Occipital lobe (tissue), 2 donors: ENCODE data around the gene AURKAIP1. TPM values are rescaled to one million over a fixed set of nuclear protein-coding genes. Genes with fewer than 3 reads are reported as not detected.

Experiments
- DNase-seq: peaks from one replicate; lab custom pipeline; 2025; lab: John Stamatoyannopoulos, UW
- total RNA-seq: library from RNA; depleted of rRNA; stranded (reverse); fragments of >200 nt; gene quantifications from one replicate; pipeline ENCODE4 v1.2.3, GENCODE V29; 2014

Gene AURKAIP1
- total RNA-seq, 1 donor from 2014 or later, result 26.2 TPM

- no peak for DNase-seq
These were observed 41.3 kb downstream of the AURKAIP1 start for GRCh38 chr1:1333551-1334241.

- no peak for DNase-seq
These were observed 42.1 kb downstream of the AURKAIP1 start for GRCh38 chr1:1332774-1333480.

- no peak for DNase-seq
These were observed 42.8 kb downstream of the AURKAIP1 start for GRCh38 chr1:1332031-1332755.

GRCh38 chr1:1331068-1331965 lies 43.7 kb downstream of the AURKAIP1 start, which contains the start of gene TAS1R3:
TSS of gene TAS1R3 (plus strand) at chr1:1331280. CDS start at chr1:1331346, 66 bp downstream.
- DNase-seq, result no peak

GRCh38 chr1:1330366-1331067 lies 44.5 kb downstream of the AURKAIP1 start:
- no peak for DNase-seq

- DNase-seq, result no peak
These were observed 45.5 kb downstream of the AURKAIP1 start for GRCh38 chr1:1329304-1330210.

GRCh38 chr1:1328254-1328653 lies 46.8 kb downstream of the AURKAIP1 start:
- no peak for DNase-seq

- no peak for DNase-seq
These were observed 47.7 kb downstream of the AURKAIP1 start for GRCh38 chr1:1327291-1327690.

- DNase-seq, result no peak
These were observed 48.9 kb downstream of the AURKAIP1 start for GRCh38 chr1:1326075-1326605.

GRCh38 chr1:1325288-1326074 lies 49.5 kb downstream of the AURKAIP1 start:
- no peak for DNase-seq

- peak; percentile 84 for DNase-seq
These were observed 50.3 kb downstream of the AURKAIP1 start, which contains the start of the genes CPTP and INTS11 for GRCh38 chr1:1324524-1325287. TSS of gene CPTP (plus strand) at chr1:1324802. CDS start at chr1:1326911, 2,109 bp downstream. TSS of gene INTS11 (minus strand) at chr1:1324660. CDS start at chr1:1324608, 52 bp downstream.

GRCh38 chr1:1324084-1324523 lies 50.9 kb downstream of the AURKAIP1 start:
- DNase-seq, result no peak

Other genes with a start within 250 kb of the AURKAIP1 start
- gene TTLL10, start 201.3 kb downstream of the AURKAIP1 start, total RNA-seq, result not detected
- not detected for gene TNFRSF18, start 168.6 kb downstream of the AURKAIP1 start, total RNA-seq
- gene TNFRSF4, start 161.1 kb downstream of the AURKAIP1 start, total RNA-seq, result not detected
- 18.4 TPM for gene SDF4, start 143.2 kb downstream of the AURKAIP1 start, total RNA-seq
- gene B3GALT6, start 143.0 kb downstream of the AURKAIP1 start, total RNA-seq, result 27.1 TPM
- not detected for gene C1QTNF12, start 128.5 kb downstream of the AURKAIP1 start, total RNA-seq
- gene UBE2J2, start 101.4 kb downstream of the AURKAIP1 start, total RNA-seq, result 39.6 TPM
- gene SCNN1D, start 94.8 kb downstream of the AURKAIP1 start, total RNA-seq, result 2.2 TPM
- 51.3 TPM for gene ACAP3, start 67.3 kb downstream of the AURKAIP1 start, total RNA-seq
- 8.0 TPM for gene PUSL1, start 66.6 kb downstream of the AURKAIP1 start, total RNA-seq
- gene INTS11, start 50.5 kb downstream of the AURKAIP1 start, total RNA-seq, result 28.2 TPM
- 12.3 TPM for gene CPTP, start 50.4 kb downstream of the AURKAIP1 start, total RNA-seq
- 0.31 TPM for gene TAS1R3, start 43.9 kb downstream of the AURKAIP1 start, total RNA-seq
- 70.7 TPM for gene DVL1, start 25.8 kb downstream of the AURKAIP1 start, total RNA-seq
- gene MXRA8, start 16.7 kb downstream of the AURKAIP1 start, total RNA-seq, result 11.5 TPM
- gene CCNL2, start 24.1 kb upstream of the AURKAIP1 start, total RNA-seq, result 116 TPM
- 50.4 TPM for gene MRPL20, start 32.1 kb upstream of the AURKAIP1 start, total RNA-seq
- 1.4 TPM for gene ANKRD65, start 46.1 kb upstream of the AURKAIP1 start, total RNA-seq
- 4.1 TPM for gene VWA1, start 60.5 kb upstream of the AURKAIP1 start, total RNA-seq
- 0.62 TPM for gene ATAD3C, start 74.5 kb upstream of the AURKAIP1 start, total RNA-seq
- gene ATAD3B, start 96.6 kb upstream of the AURKAIP1 start, total RNA-seq, result 11.7 TPM
- gene ATAD3A, start 137.0 kb upstream of the AURKAIP1 start, total RNA-seq, result 7.3 TPM
- 18.1 TPM for gene TMEM240, start 165.4 kb upstream of the AURKAIP1 start, total RNA-seq
- 32.9 TPM for gene SSU72, start 199.7 kb upstream of the AURKAIP1 start, total RNA-seq
- 2.7 TPM for gene FNDC10, start 224.9 kb upstream of the AURKAIP1 start, total RNA-seq
- 43.5 TPM for gene MIB2, start 240.3 kb upstream of the AURKAIP1 start, total RNA-seq